PC-9 (cell line): ENCODE data around the gene SKA1. TPM values are rescaled to one million over a fixed set of nuclear protein-coding genes. Genes with fewer than 3 reads are reported as not detected.

Experiments
- BruUV-seq: library from RNA; stranded (reverse); fragments of 400-500 nt; replicated peaks from 2 replicates; lab custom pipeline; 2021; lab: Mats Ljungman, UMichigan
- CTCF ChIA-PET: fragments of 300-600 bp; sonication (Branson Sonifier 250); formaldehyde crosslinking; loops from one replicate; lab custom pipeline; 2022; ENCODE audit warnings: antibody characterized with exemption; lab: Charles Lee
- POLR2A ChIA-PET: fragments of 300-600 bp; sonication (Branson Sonifier 250); formaldehyde crosslinking; loops from one replicate; lab custom pipeline; 2022; ENCODE audit warnings: antibody characterized with exemption; ENCODE audit not compliant: unreplicated experiment; lab: Charles Lee
- DNase-seq, 2 experiments: peaks; one replicate each; pipeline versions ENCODE4 v3.0.0 to v3.0.0-alpha.2; 2015 to 2022; ENCODE audit warnings: mixed read lengths in 1 of 2
- H2AFZ ChIP-seq: fragments of 200-600 bp; sonication (generic); 2 replicates; pipeline ENCODE4 v1.8.1; 2017; ENCODE audit warnings: antibody characterized with exemption
- H3F3A ChIP-seq: fragments of 200-600 bp; sonication (generic); 2 replicates; pipeline ENCODE4 v1.8.1; 2017; ENCODE audit warnings: antibody characterized with exemption, mild to moderate bottlenecking, low read depth; ENCODE audit not compliant: insufficient read depth
- H3K27ac ChIP-seq: fragments of 200-600 bp; sonication (generic); 2 replicates; pipeline ENCODE4 v1.6.1; 2016; ENCODE audit warnings: mixed run types
- H3K27me3 ChIP-seq: fragments of 200-600 bp; sonication (generic); 2 replicates; pipeline ENCODE4 v1.6.1; 2016; ENCODE audit warnings: low read depth, mixed run types; ENCODE audit not compliant: insufficient read depth
- H3K36me3 ChIP-seq: fragments of 200-600 bp; sonication (generic); 2 replicates; pipeline ENCODE4 v1.6.1; 2016; ENCODE audit warnings: low read depth, mixed run types
- H3K4me1 ChIP-seq: fragments of 200-600 bp; sonication (generic); replicated peaks from 2 replicates; pipeline ENCODE4 v1.6.1; 2016; ENCODE audit warnings: mixed run types; ENCODE audit not compliant: insufficient read depth
- H3K4me2 ChIP-seq: fragments of 200-600 bp; sonication (generic); 2 replicates; pipeline ENCODE4 v1.6.1; 2017; ENCODE audit warnings: mixed run types
- H3K4me3 ChIP-seq: fragments of 200-600 bp; sonication (generic); 2 replicates; pipeline ENCODE4 v1.6.1; 2016; ENCODE audit warnings: mixed run types
- H3K79me2 ChIP-seq: fragments of 200-600 bp; sonication (generic); 2 replicates; pipeline ENCODE4 v1.6.1; 2017; ENCODE audit warnings: low read depth, mixed run types
- H3K9me2 ChIP-seq: fragments of 200-600 bp; sonication (generic); 2 replicates; pipeline ENCODE4 v1.8.1; 2017; ENCODE audit warnings: mild to moderate bottlenecking; ENCODE audit not compliant: insufficient read depth
- H3K9me3 ChIP-seq: fragments of 200-600 bp; sonication (generic); 2 replicates; pipeline ENCODE4 v1.8.1; 2016; ENCODE audit warnings: low read depth; ENCODE audit not compliant: insufficient read depth
- H4K20me1 ChIP-seq: fragments of 200-600 bp; sonication (generic); 2 replicates; pipeline ENCODE4 v1.8.1; 2017; ENCODE audit not compliant: insufficient read depth
- EZH2 ChIP-seq: fragments of 200-600 bp; sonication (generic); IDR thresholded peaks from 2 replicates; pipeline ENCODE4 v1.8.0; 2017; ENCODE audit warnings: antibody characterized with exemption, low read depth
- intact Hi-C: fragments of 100-400 bp; cut with micrococcal nuclease; formaldehyde crosslinking; loops from one replicate; pipeline ENCODE4 v1.10.0; 2022; ENCODE audit not compliant: unreplicated experiment
- total RNA-seq: library from RNA; stranded (reverse); gene quantifications from 2 replicates; pipeline ENCODE4 v1.2.3, GENCODE V29; 2021
- TF ChIP-seq, protein P1 (sequence below): fragments of 200-600 bp; sonication (generic); conservative IDR thresholded peaks from 2 replicates; pipeline ENCODE4 v1.6.1; 2017; ENCODE audit warnings: mixed run types, antibody characterized with exemption, mild to moderate bottlenecking, moderate library complexity

Gene SKA1
- total RNA-seq, 1 experiment from 2014 or later = 18.3 TPM

DNA sequence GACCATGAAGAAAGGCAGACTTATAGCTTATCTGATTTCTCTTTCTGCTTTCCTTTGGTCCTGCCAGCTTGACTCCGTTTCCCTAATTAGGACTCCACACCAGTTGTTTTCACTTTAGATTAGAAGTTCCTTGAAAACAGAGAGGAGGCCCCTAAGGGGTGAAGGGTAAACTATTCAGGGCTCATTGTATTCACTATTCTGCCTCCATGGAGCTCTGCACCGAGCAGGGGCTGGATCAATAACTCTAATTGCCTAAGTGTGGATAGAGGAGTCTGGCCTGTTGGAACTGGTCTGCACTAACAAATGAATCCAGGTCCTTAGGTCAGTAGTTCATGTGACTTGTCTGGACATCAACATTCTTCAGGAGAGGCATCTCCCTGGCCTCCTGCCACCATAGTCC lies 36.1 kb upstream of the SKA1 start:
- Histone ChIP-seq H4K20me1 (no peaks in the 10 kb centered on the region), H2AFZ (no peak overlapping the region), H3K9me3 (no peaks in the 10 kb centered on the region), H3K9me2 (no peaks in the 10 kb centered on the region), H3K4me2 (no peak overlapping the region), H3K79me2 (no peaks in the 10 kb centered on the region), H3K27ac (no peak overlapping the region), H3K27me3 (peaks cover 4% of the 10 kb centered on the region), H3K4me1 (no peaks in the 10 kb centered on the region), H3F3A (no peaks in the 10 kb centered on the region), H3K4me3 (no peak overlapping the region), H3K36me3 (no peaks in the 10 kb centered on the region)
- ChIA-PET CTCF (no interaction called here), POLR2A (no interaction called here)
- BruUV-seq = no TSS peak
- TF ChIP-seq, protein P1, sequence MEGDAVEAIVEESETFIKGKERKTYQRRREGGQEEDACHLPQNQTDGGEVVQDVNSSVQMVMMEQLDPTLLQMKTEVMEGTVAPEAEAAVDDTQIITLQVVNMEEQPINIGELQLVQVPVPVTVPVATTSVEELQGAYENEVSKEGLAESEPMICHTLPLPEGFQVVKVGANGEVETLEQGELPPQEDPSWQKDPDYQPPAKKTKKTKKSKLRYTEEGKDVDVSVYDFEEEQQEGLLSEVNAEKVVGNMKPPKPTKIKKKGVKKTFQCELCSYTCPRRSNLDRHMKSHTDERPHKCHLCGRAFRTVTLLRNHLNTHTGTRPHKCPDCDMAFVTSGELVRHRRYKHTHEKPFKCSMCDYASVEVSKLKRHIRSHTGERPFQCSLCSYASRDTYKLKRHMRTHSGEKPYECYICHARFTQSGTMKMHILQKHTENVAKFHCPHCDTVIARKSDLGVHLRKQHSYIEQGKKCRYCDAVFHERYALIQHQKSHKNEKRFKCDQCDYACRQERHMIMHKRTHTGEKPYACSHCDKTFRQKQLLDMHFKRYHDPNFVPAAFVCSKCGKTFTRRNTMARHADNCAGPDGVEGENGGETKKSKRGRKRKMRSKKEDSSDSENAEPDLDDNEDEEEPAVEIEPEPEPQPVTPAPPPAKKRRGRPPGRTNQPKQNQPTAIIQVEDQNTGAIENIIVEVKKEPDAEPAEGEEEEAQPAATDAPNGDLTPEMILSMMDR = no peak
- TF ChIP-seq EZH2 = no peak
- no peak for DNase-seq
- intact Hi-C loops = no loop called here

DNA sequence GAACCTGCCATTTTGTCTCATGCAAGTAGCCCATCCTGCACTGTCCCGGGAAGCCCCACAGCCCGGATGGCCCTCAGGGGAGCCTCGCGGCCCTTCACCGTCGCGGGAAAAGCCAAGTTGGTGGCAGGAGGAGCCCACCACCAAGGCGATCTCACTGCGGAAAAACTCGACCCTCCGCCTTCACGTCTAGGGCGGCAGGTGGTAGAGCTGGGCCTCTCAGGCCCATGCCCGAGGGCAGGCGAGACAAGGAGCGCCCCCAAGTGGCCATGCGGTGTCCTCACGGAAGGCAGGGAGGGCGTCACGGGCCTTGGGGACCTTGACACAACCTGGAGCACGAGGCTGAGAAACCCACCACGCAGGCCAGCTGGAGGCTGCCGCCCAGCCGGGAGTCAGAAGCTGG lies 34.8 kb upstream of the SKA1 start:
- POLR2A ChIA-PET = no interaction called here
- intact Hi-C loops = no loop called here
- CTCF ChIA-PET = no interaction called here
- H3K27ac ChIP-seq = no peak overlapping the region
- BruUV-seq = no TSS peak
- no peak for TF ChIP-seq EZH2
- TF ChIP-seq, protein P1 = no peak
- no peaks in the 10 kb centered on the region for H3K79me2 ChIP-seq
- peaks cover 4% of the 10 kb centered on the region for H3K27me3 ChIP-seq
- H3K9me2 ChIP-seq = no peaks in the 10 kb centered on the region
- H3F3A ChIP-seq = no peaks in the 10 kb centered on the region
- no peak overlapping the region for H3K4me2 ChIP-seq
- no peak overlapping the region for H3K4me3 ChIP-seq
- H3K9me3 ChIP-seq = no peaks in the 10 kb centered on the region
- H3K4me1 ChIP-seq = no peaks in the 10 kb centered on the region
- no peaks in the 10 kb centered on the region for H3K36me3 ChIP-seq
- DNase-seq = no peak
- H4K20me1 ChIP-seq = no peaks in the 10 kb centered on the region
- H2AFZ ChIP-seq = no peak overlapping the region

DNA sequence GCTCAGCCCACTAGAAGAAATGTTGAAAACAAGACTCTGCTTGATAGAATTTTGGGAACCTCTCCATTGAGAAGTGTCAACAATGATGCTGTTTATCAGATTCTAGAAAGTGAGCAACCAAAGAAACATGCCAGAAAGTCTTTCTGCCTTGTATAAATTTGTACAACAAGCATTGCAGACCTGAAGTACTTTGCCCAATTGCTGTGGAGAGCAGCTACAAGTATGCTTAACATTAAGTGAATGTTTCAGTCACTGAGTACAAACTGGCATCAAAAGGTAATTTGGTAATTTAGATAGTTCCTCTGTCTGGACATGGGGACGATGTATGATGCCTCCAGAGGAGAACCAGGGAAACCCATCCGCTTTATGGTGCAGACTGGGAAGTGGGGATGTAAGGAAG lies 33.4 kb upstream of the SKA1 start:
- H3F3A ChIP-seq = no peaks in the 10 kb centered on the region
- no peak overlapping the region for H3K4me3 ChIP-seq
- TF ChIP-seq, protein P1 = no peak
- TF ChIP-seq EZH2 = no peak
- H3K36me3 ChIP-seq = no peaks in the 10 kb centered on the region
- no peak overlapping the region for H3K4me2 ChIP-seq
- no TSS peak for BruUV-seq
- no peaks in the 10 kb centered on the region for H3K4me1 ChIP-seq
- DNase-seq = no peak
- H2AFZ ChIP-seq = no peak overlapping the region
- no peaks in the 10 kb centered on the region for H3K9me3 ChIP-seq
- H3K79me2 ChIP-seq = no peaks in the 10 kb centered on the region
- H3K9me2 ChIP-seq = no peaks in the 10 kb centered on the region
- no peak overlapping the region for H3K27ac ChIP-seq
- H3K27me3 ChIP-seq = peaks cover 4% of the 10 kb centered on the region
- intact Hi-C loops = no loop called here
- ChIA-PET CTCF (no interaction called here), POLR2A (no interaction called here)
- H4K20me1 ChIP-seq = no peaks in the 10 kb centered on the region
